Neural cell (in vitro differentiated cells): Measurements from ENCODE around the gene TRIM40. TPM values are rescaled to one million over a fixed set of nuclear protein-coding genes. Genes with fewer than 3 reads are reported as not detected.

ENCODE experiments used
- H2AFZ ChIP-seq: fragments of 200-600, 300-800 bp; sonication (generic), shearing (Covaris generic); 2 replicates; pipeline ENCODE4 v1.6.0; 2014; ENCODE audit warnings: low read depth, mild to moderate bottlenecking, antibody characterized with exemption, low read length, moderate library complexity
- H3F3A ChIP-seq: fragments of 200-600 bp; shearing (Covaris generic); 2 replicates; pipeline ENCODE4 v1.6.1; 2016; ENCODE audit warnings: mild to moderate bottlenecking, moderate library complexity, mixed read lengths, antibody characterized with exemption, low read length; ENCODE audit not compliant: insufficient read depth, poor library complexity, severe bottlenecking
- H3K27ac ChIP-seq: fragments of 200-600, 300-800 bp; sonication (generic), shearing (Covaris generic); 2 replicates; pipeline ENCODE4 v1.5.1; 2014; ENCODE audit warnings: mild to moderate bottlenecking, low read length, moderate library complexity
- H3K27me3 ChIP-seq: fragments of 300-800, 200-600 bp; sonication (generic), shearing (Covaris generic); 2 replicates; pipeline ENCODE4 v1.6.0; 2014; ENCODE audit warnings: mild to moderate bottlenecking, low read depth, low read length, moderate library complexity; ENCODE audit not compliant: insufficient read depth
- H3K36me3 ChIP-seq: fragments of 300-800, 200-600 bp; sonication (generic), shearing (Covaris generic); 2 replicates; pipeline ENCODE4 v1.5.1; 2014; ENCODE audit warnings: mild to moderate bottlenecking, antibody characterized with exemption, low read length, moderate library complexity; ENCODE audit not compliant: insufficient read depth
- H3K4me2 ChIP-seq: fragments of 300-800, 200-600 bp; sonication (generic), shearing (Covaris generic); 2 replicates; pipeline ENCODE4 v1.6.0; 2014; ENCODE audit warnings: mild to moderate bottlenecking, low read length
- H3K4me3 ChIP-seq: fragments of 300-800, 200-600 bp; sonication (generic), shearing (Covaris generic); 2 replicates; pipeline ENCODE4 v1.5.1; 2014; ENCODE audit warnings: mild to moderate bottlenecking, low read length, moderate library complexity
- H3K79me2 ChIP-seq: fragments of 200-600 bp; shearing (Covaris generic); replicated peaks from 2 replicates; pipeline ENCODE4 v1.6.0; 2014; ENCODE audit warnings: mild to moderate bottlenecking, low read length, moderate library complexity; ENCODE audit not compliant: insufficient read depth
- H3K9ac ChIP-seq: fragments of 300-800, 200-600 bp; sonication (generic), shearing (Covaris generic); 2 replicates; pipeline ENCODE4 v1.6.1; 2016; ENCODE audit warnings: mild to moderate bottlenecking, low read length, mixed read lengths
- H3K9me2 ChIP-seq: fragments of 200-600 bp; shearing (Covaris generic); 2 replicates; pipeline ENCODE4 v1.6.1; 2016; ENCODE audit warnings: mild to moderate bottlenecking, low read length, mixed read lengths; ENCODE audit not compliant: insufficient read depth
- H3K9me3 ChIP-seq: fragments of 200-600, 300-800 bp; sonication (generic), shearing (Covaris generic); 2 replicates; pipeline ENCODE4 v1.6.1; 2016; ENCODE audit warnings: mild to moderate bottlenecking, mixed run types, low read length, moderate library complexity, mixed read lengths
- H4K20me1 ChIP-seq: fragments of 200-600 bp; shearing (Covaris generic); 2 replicates; pipeline ENCODE4 v1.6.1; 2016; ENCODE audit warnings: mild to moderate bottlenecking, mixed run types; ENCODE audit not compliant: insufficient read depth
- EP300 ChIP-seq: fragments of 450-650 bp; conservative IDR thresholded peaks from 2 replicates; pipeline ENCODE4 v1.6.1; 2014; ENCODE audit warnings: antibody characterized with exemption, mild to moderate bottlenecking, moderate library complexity; ENCODE audit not compliant: poor library complexity, severe bottlenecking
- EZH2 ChIP-seq: fragments of 200-600, 300-800 bp; shearing (Covaris generic), sonication (generic); IDR thresholded peaks from 2 replicates; pipeline ENCODE4 v1.6.1; 2014; ENCODE audit warnings: antibody characterized with exemption, low read length, borderline replicate concordance, mild to moderate bottlenecking; ENCODE audit not compliant: insufficient read depth, poor library complexity, severe bottlenecking
- MXI1 ChIP-seq: fragments of 450-650 bp; conservative IDR thresholded peaks from 2 replicates; pipeline ENCODE4 v1.6.1; 2014; ENCODE audit warnings: antibody characterized with exemption, mild to moderate bottlenecking; ENCODE audit not compliant: poor library complexity, severe bottlenecking
- POLR2AphosphoS5 ChIP-seq: IDR thresholded peaks from 2 replicates; pipeline ENCODE4 v1.6.1; 2012
- RAD21 ChIP-seq: fragments of 450-650 bp; conservative IDR thresholded peaks from 2 replicates; pipeline ENCODE4 v1.6.1; 2014; ENCODE audit warnings: antibody characterized with exemption, mild to moderate bottlenecking, moderate library complexity
- SMC3 ChIP-seq: fragments of 450-650 bp; conservative IDR thresholded peaks from 2 replicates; pipeline ENCODE4 v1.6.1; 2014; ENCODE audit warnings: antibody characterized with exemption, mild to moderate bottlenecking, moderate library complexity; ENCODE audit not compliant: poor library complexity
- TAF1 ChIP-seq: IDR thresholded peaks from 2 replicates; pipeline ENCODE4 v1.6.1; 2012; ENCODE audit warnings: low read depth
- polyA plus RNA-seq: library from polyadenylated mRNA; depleted of rRNA; stranded (reverse); fragments of >200 nt; gene quantifications from 2 replicates; pipeline ENCODE4 v1.2.3, GENCODE V29; 2014
- TF ChIP-seq, protein P1 (sequence below): fragments of 450-650 bp; IDR thresholded peaks from 2 replicates; pipeline ENCODE4 v1.5.1; 2014; ENCODE audit warnings: antibody characterized with exemption, mild to moderate bottlenecking, moderate library complexity; ENCODE audit not compliant: poor library complexity, severe bottlenecking
- TF ChIP-seq, protein P2 (sequence below): IDR thresholded peaks from 2 replicates; pipeline ENCODE4 v1.6.1; 2012; ENCODE audit warnings: borderline replicate concordance

The TRIM40 gene
- polyA plus RNA-seq, 1 donor from 2014 or later = not detected

DNA sequence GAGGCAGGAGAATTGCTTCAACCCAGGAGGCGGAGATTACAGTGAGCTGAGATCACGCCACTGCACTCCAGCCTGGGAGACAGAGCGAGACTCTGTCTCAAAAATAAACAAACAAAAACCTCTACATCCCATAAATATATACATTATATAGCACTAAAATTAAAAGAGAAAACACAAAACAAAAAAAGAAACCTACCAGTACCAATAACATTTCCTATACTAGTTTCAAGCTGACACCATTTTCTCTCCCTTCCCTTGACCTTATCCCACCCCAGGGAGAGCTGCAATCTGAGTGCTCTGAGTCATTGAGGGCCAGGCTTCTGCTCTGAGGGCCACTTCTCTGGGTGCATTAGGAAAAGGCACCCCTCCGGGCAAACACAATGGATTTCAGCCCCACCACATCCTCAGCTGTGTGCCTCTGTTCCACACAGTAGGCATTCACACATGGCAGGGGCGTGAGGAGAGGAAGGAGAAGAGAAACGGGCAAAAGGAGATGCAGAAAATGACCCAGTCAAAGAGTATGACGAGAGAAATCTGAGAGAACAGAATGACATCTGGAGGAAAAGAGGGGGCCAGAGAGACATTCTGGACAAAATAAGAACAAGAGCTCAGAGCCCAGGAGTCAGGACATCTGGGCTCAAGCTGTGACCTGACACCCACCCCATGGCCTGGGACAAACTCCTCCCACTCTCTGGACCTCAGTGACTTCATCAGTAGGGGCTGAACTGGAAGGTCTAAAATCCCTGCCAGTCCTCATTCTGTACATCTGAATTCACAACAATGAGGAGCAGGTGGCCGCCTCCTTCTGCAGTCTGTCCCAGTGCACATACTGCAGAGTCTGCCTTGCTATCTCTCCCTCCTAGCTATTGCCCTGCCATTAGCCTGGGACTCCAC, 59.1 kb downstream of the TRIM40 start:
- no peaks in the 10 kb centered on the region for H3K9me2 ChIP-seq
- H3K4me3 ChIP-seq = no peak overlapping the region
- H3K79me2 ChIP-seq = no peaks in the 10 kb centered on the region
- H3K4me2 ChIP-seq = no peak overlapping the region
- no peak overlapping the region for H3K27ac ChIP-seq
- no peak for TF ChIP-seq RAD21
- TF ChIP-seq, protein P1, sequence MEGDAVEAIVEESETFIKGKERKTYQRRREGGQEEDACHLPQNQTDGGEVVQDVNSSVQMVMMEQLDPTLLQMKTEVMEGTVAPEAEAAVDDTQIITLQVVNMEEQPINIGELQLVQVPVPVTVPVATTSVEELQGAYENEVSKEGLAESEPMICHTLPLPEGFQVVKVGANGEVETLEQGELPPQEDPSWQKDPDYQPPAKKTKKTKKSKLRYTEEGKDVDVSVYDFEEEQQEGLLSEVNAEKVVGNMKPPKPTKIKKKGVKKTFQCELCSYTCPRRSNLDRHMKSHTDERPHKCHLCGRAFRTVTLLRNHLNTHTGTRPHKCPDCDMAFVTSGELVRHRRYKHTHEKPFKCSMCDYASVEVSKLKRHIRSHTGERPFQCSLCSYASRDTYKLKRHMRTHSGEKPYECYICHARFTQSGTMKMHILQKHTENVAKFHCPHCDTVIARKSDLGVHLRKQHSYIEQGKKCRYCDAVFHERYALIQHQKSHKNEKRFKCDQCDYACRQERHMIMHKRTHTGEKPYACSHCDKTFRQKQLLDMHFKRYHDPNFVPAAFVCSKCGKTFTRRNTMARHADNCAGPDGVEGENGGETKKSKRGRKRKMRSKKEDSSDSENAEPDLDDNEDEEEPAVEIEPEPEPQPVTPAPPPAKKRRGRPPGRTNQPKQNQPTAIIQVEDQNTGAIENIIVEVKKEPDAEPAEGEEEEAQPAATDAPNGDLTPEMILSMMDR = no peak
- TF ChIP-seq SMC3 = no peak
- no peak for TF ChIP-seq POLR2AphosphoS5
- no peak for TF ChIP-seq EP300
- TF ChIP-seq, protein P2, sequence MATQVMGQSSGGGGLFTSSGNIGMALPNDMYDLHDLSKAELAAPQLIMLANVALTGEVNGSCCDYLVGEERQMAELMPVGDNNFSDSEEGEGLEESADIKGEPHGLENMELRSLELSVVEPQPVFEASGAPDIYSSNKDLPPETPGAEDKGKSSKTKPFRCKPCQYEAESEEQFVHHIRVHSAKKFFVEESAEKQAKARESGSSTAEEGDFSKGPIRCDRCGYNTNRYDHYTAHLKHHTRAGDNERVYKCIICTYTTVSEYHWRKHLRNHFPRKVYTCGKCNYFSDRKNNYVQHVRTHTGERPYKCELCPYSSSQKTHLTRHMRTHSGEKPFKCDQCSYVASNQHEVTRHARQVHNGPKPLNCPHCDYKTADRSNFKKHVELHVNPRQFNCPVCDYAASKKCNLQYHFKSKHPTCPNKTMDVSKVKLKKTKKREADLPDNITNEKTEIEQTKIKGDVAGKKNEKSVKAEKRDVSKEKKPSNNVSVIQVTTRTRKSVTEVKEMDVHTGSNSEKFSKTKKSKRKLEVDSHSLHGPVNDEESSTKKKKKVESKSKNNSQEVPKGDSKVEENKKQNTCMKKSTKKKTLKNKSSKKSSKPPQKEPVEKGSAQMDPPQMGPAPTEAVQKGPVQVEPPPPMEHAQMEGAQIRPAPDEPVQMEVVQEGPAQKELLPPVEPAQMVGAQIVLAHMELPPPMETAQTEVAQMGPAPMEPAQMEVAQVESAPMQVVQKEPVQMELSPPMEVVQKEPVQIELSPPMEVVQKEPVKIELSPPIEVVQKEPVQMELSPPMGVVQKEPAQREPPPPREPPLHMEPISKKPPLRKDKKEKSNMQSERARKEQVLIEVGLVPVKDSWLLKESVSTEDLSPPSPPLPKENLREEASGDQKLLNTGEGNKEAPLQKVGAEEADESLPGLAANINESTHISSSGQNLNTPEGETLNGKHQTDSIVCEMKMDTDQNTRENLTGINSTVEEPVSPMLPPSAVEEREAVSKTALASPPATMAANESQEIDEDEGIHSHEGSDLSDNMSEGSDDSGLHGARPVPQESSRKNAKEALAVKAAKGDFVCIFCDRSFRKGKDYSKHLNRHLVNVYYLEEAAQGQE = no peak
- no peak for TF ChIP-seq EZH2
- TF ChIP-seq MXI1 = no peak
- TF ChIP-seq TAF1 = no peak
- no peaks in the 10 kb centered on the region for H3F3A ChIP-seq
- no peak overlapping the region for H3K9ac ChIP-seq
- no peaks in the 10 kb centered on the region for H3K27me3 ChIP-seq
- H2AFZ ChIP-seq = no peak overlapping the region
- H3K9me3 ChIP-seq = no peaks in the 10 kb centered on the region
- no peaks in the 10 kb centered on the region for H4K20me1 ChIP-seq
- H3K36me3 ChIP-seq = peaks cover 13% of the 10 kb centered on the region

GRCh38 chr6:30195951-30196350, 60.0 kb downstream of the TRIM40 start:
- Histone ChIP-seq H3K4me2 (no peak overlapping the region), H3K9me2 (no peaks in the 10 kb centered on the region), H4K20me1 (no peaks in the 10 kb centered on the region), H3K36me3 (peaks cover 13% of the 10 kb centered on the region), H3K9me3 (no peaks in the 10 kb centered on the region), H2AFZ (no peak overlapping the region), H3F3A (no peaks in the 10 kb centered on the region), H3K4me3 (no peak overlapping the region), H3K79me2 (no peaks in the 10 kb centered on the region), H3K27ac (no peak overlapping the region), H3K27me3 (no peaks in the 10 kb centered on the region), H3K9ac (no peak overlapping the region)
- TF ChIP-seq SMC3 (no peak), TAF1 (no peak), MXI1 (no peak), POLR2AphosphoS5 (no peak), EZH2 (no peak), EP300 (no peak), RAD21 (no peak)
- TF ChIP-seq, protein P1 = no peak
- TF ChIP-seq, protein P2 = no peak
